CD4-positive, alpha-beta T cell (primary cell): ENCODE data around the gene C1GALT1C1. TPM values are rescaled to one million over a fixed set of nuclear protein-coding genes. Genes with fewer than 3 reads are reported as not detected.

Experiments
- ATAC-seq: fragments of 200-7000 bp; cut with Tn5 transposase; one replicate; pipeline ENCODE4 v1.10.0; 2022; ENCODE audit warnings: mild to moderate bottlenecking; ENCODE audit not compliant: poor library complexity
- CTCF ChIA-PET: fragments of 350-600 bp; sonication (Branson Sonifier 250); formaldehyde crosslinking; loops from one replicate; lab custom pipeline; 2021; ENCODE audit warnings: antibody characterized with exemption, inconsistent platforms; lab: Charles Lee
- POLR2A ChIA-PET: fragments of 350-600 bp; sonication (Branson Sonifier 250); formaldehyde crosslinking; loops from one replicate; lab custom pipeline; 2021; ENCODE audit warnings: antibody characterized with exemption, inconsistent platforms; lab: Charles Lee
- DNase-seq, 14 experiments: peaks; one replicate each; pipeline ENCODE4 v3.0.0-alpha.2; 2013 to 2020; ENCODE audit warnings: mixed read lengths in 2 of 14
- H3K27ac ChIP-seq, 2 donors: one replicate each; pipeline versions ENCODE4 v1.5.1 to v1.7.0; 2013; ENCODE audit warnings: low read length in 2 of 2, low read depth in 1 of 2, mild to moderate bottlenecking in 1 of 2
- H3K27me3 ChIP-seq, 2 experiments: 1 replicate in 1 of 2; 2 replicates in 1 of 2; pipeline versions ENCODE4 v1.6.1 to v1.7.0; 2013; ENCODE audit warnings: low read length in 2 of 2, control low read depth in 1 of 2, mild to moderate bottlenecking in 1 of 2, moderate library complexity in 1 of 2; ENCODE audit not compliant: insufficient read depth in 2 of 2, control insufficient read depth in 1 of 2
- H3K36me3 ChIP-seq: one replicate; pipeline ENCODE4 v1.6.1; 2013; ENCODE audit warnings: low read length, control low read depth; ENCODE audit not compliant: insufficient read depth
- H3K4me1 ChIP-seq: one replicate; pipeline ENCODE4 v1.6.1; 2013; ENCODE audit warnings: low read length, control low read depth; ENCODE audit not compliant: insufficient read depth
- H3K4me3 ChIP-seq: one replicate; pipeline ENCODE4 v1.5.1; 2013; ENCODE audit warnings: mild to moderate bottlenecking, low read length, moderate library complexity
- H3K9me3 ChIP-seq, 2 experiments: 1 replicate in 1 of 2; 2 replicates in 1 of 2; pipeline versions ENCODE4 v1.6.1 to v1.7.0; 2013; ENCODE audit warnings: low read length in 2 of 2, mild to moderate bottlenecking in 2 of 2, control low read depth in 1 of 2, moderate library complexity in 1 of 2; ENCODE audit not compliant: control insufficient read depth in 1 of 2, insufficient read depth in 1 of 2
- H3K27ac Mint-ChIP-seq: one replicate; pipeline ENCODE4 v1.8.0; 2020; ENCODE audit warnings: mixed read lengths
- H3K27me3 Mint-ChIP-seq: one replicate; pipeline ENCODE4 v1.8.0; 2021; ENCODE audit warnings: mixed read lengths
- H3K36me3 Mint-ChIP-seq: one replicate; pipeline ENCODE4 v1.8.0; 2021; ENCODE audit warnings: low read depth, mixed read lengths
- H3K4me1 Mint-ChIP-seq: one replicate; pipeline ENCODE4 v1.8.0; 2021; ENCODE audit warnings: low read depth, mixed read lengths
- H3K4me3 Mint-ChIP-seq: one replicate; pipeline ENCODE4 v1.8.0; 2020; ENCODE audit warnings: mild to moderate bottlenecking, mixed read lengths
- H3K9me3 Mint-ChIP-seq: one replicate; pipeline ENCODE4 v1.8.0; 2020; ENCODE audit warnings: mixed read lengths
- intact Hi-C, 2 experiments: fragments of 100-400 bp; cut with DNase I in 1 of 2; cut with micrococcal nuclease in 1 of 2; formaldehyde crosslinking; loops; one replicate each; pipeline versions ENCODE4 v1.15.1 to v1.9.0; 2023 to 2025; cut with DNase I, micrococcal nuclease
- polyA plus RNA-seq, 2 donors: library from polyadenylated mRNA; unstranded; fragments of 120-200 nt; gene quantifications; one replicate each; pipeline ENCODE4 v1.2.1, GENCODE V29; 2013
- total RNA-seq, 174 experiments: library from RNA in 2 of 174; stranded (reverse) in 2 of 174; gene quantifications; one replicate each; pipeline ENCODE4 v1.2.3 and lab custom pipeline; 2021 to 2026
- TF ChIP-seq, protein P1 (sequence below): fragments of 200-600 bp; IDR thresholded peaks from one replicate; pipeline ENCODE4 v1.8.0; 2022; ENCODE audit warnings: antibody characterized with exemption, mild to moderate bottlenecking

The C1GALT1C1 gene
- total RNA-seq = 1 to 10 TPM; 2.3 to 3.3 TPM
- 15.8 TPM for polyA plus RNA-seq (2013, experiment 1 of 2)
- polyA plus RNA-seq (2013, experiment 2 of 2) = 13.1 TPM
- 5.4 to 80.5 (median 22.6) reads per million in 172 experiments for total RNA-seq (lab: John Stamatoyannopoulos, UW)

GRCh38 chrX:120629667-120630537, at the start of gene C1GALT1C1:
C1GALT1C1 (minus strand) TSS chrX:120630054; CDS start chrX:120627166, 2,888 bp downstream.
- peaks cover 23% of the 10 kb centered on the region for H3K4me1 Mint-ChIP-seq
- intact Hi-C loops = loop anchor here (1.0 to 5.0 kb wide), 4 partner anchors 26 to 1393 kb away; partner anchors contain the start of genes CUL4B (in 1 of the 2), MCTS1 (in 1 of the 2) and PGRMC1 (in 1 of the 2)
- ChIA-PET CTCF (interaction anchor here (1.1 kb wide), 1 partner anchor 26 kb away, joined by 3 read pairs; the partner anchor contains the start of gene MCTS1), POLR2A (interaction anchor here (1.0 to 4.5 kb wide), 3 partner anchors 26 to 69 kb away, joined by 3 to 49 read pairs (median 31); partner anchors contain the start of genes CUL4B and MCTS1)
- Histone ChIP-seq H3K27ac (peak within 1 kb of the TSS; percentile 89 to 95), H3K9me3 (no peaks in the 10 kb centered on the region), H3K36me3 (no peaks in the 10 kb centered on the region), H3K27me3 (no peaks in the 10 kb centered on the region), H3K4me3 (peak within 1 kb of the TSS; percentile 89), H3K4me1 (peaks cover 14% of the 10 kb centered on the region)
- no peaks in the 10 kb centered on the region for H3K27me3 Mint-ChIP-seq
- TF ChIP-seq, protein P1, sequence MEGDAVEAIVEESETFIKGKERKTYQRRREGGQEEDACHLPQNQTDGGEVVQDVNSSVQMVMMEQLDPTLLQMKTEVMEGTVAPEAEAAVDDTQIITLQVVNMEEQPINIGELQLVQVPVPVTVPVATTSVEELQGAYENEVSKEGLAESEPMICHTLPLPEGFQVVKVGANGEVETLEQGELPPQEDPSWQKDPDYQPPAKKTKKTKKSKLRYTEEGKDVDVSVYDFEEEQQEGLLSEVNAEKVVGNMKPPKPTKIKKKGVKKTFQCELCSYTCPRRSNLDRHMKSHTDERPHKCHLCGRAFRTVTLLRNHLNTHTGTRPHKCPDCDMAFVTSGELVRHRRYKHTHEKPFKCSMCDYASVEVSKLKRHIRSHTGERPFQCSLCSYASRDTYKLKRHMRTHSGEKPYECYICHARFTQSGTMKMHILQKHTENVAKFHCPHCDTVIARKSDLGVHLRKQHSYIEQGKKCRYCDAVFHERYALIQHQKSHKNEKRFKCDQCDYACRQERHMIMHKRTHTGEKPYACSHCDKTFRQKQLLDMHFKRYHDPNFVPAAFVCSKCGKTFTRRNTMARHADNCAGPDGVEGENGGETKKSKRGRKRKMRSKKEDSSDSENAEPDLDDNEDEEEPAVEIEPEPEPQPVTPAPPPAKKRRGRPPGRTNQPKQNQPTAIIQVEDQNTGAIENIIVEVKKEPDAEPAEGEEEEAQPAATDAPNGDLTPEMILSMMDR = no peak
- H3K9me3 Mint-ChIP-seq = no peaks in the 10 kb centered on the region
- DNase-seq (peak; percentile 83 to 97 (median 90)), ATAC-seq (peak; percentile 89)
- H3K4me3 Mint-ChIP-seq = peak within 1 kb of the TSS; percentile 99
- H3K27ac Mint-ChIP-seq = peak within 1 kb of the TSS; percentile 98
- H3K36me3 Mint-ChIP-seq = peaks cover 10% of the 10 kb centered on the region

DNA sequence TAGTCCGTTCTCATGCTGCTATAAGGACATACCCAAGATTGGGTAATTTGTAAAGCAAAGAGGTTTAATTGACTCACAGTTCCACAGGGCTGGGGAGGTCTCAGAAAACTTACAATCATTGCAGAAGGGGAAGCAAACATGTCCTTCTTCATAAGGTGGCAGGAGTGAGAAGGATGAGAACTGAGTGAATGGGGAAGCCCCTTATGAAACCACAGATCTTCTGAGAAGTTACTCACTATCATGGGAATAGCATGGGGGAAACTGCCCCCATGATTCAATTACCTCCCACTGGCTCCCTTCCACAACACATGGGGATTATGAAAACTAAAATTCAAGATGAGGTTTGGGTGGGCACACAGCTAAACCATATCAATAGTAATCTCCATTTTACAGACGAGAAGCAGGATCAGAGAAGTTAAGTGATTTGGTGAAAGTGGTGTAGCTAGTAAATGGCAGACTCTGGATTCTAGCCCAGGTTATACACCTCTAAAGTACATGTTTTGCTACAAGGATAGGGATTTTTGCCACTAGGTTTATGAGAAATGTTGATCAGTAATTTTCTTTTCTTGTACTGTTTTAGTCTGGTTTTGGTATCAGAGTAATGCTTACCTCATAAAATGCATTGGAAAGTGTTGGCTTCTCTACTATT, 47.3 kb upstream of the C1GALT1C1 start:
- ATAC-seq (no peak), DNase-seq (peak in 1 of 14 experiments; percentile 16)

More for the DNA sequence above, 47.3 kb upstream of the C1GALT1C1 start:
- no peaks in the 10 kb centered on the region for H3K9me3 Mint-ChIP-seq
- POLR2A ChIA-PET = no interaction called here
- H3K4me3 Mint-ChIP-seq = no peak overlapping the region
- no peaks in the 10 kb centered on the region for H3K27me3 Mint-ChIP-seq
- H3K4me1 ChIP-seq = no peaks in the 10 kb centered on the region
- no peaks in the 10 kb centered on the region for H3K9me3 ChIP-seq
- TF ChIP-seq, protein P1 = no peak
- H3K36me3 ChIP-seq = no peaks in the 10 kb centered on the region
- H3K27me3 ChIP-seq = no peaks in the 10 kb centered on the region
- H3K27ac Mint-ChIP-seq = no peak overlapping the region
- H3K4me3 ChIP-seq = no peak overlapping the region
- H3K36me3 Mint-ChIP-seq = no peaks in the 10 kb centered on the region
- intact Hi-C loops = no loop called here
- H3K27ac ChIP-seq = no peak overlapping the region
- CTCF ChIA-PET = no interaction called here
- peaks cover 9% of the 10 kb centered on the region for H3K4me1 Mint-ChIP-seq
